ENCODE data around the gene PDE3B.

GRCh38 chr11:14611939-14612338, 31.7 kb upstream of the PDE3B start:
- TF ChIP-seq EZH2 (IDR thresholded peaks at IDR 0.05; ENCODE audit: borderline replicate concordance, low read depth, low read length, poor library complexity, severe bottlenecking) = no peak
- no peak for TF ChIP-seq CTCF (conservative IDR thresholded peaks at IDR 0.05; ENCODE audit: low read depth, low read length)
